GM21723 (cell line): Measurements from ENCODE around the gene GNAL.

ENCODE experiments used
- ATAC-seq: cut with Tn5 transposase; IDR thresholded peaks from one replicate; pipeline ENCODE4 v1.9.1; 2021; ENCODE audit warnings: mild to moderate bottlenecking, moderate library complexity; ENCODE audit not compliant: unreplicated experiment

Gene GNAL

GRCh38 chr18:11719621-11720020, 30.6 kb downstream of the GNAL start:
- no peak for ATAC-seq

GRCh38 chr18:11721720-11722119, 32.7 kb downstream of the GNAL start:
- ATAC-seq: no peak

GRCh38 chr18:11724781-11725180, 35.7 kb downstream of the GNAL start:
- no peak for ATAC-seq

GRCh38 chr18:11726556-11726955, 37.5 kb downstream of the GNAL start:
- no peak for ATAC-seq

GRCh38 chr18:11728249-11728648, 39.2 kb downstream of the GNAL start:
- no peak for ATAC-seq

- no peak for ATAC-seq
Observed at GRCh38 chr18:11729556-11729955, 40.5 kb downstream of the GNAL start.

- peak; percentile 71 for ATAC-seq
Observed at GRCh38 chr18:11733031-11733430, 44.0 kb downstream of the GNAL start.

GRCh38 chr18:11736656-11737055, 47.6 kb downstream of the GNAL start:
- ATAC-seq: no peak

- ATAC-seq: no peak
Observed at GRCh38 chr18:11739893-11740292, 50.8 kb downstream of the GNAL start.

GRCh38 chr18:11740461-11740860, 51.4 kb downstream of the GNAL start:
- no peak for ATAC-seq

- ATAC-seq: no peak
Observed at GRCh38 chr18:11741505-11742145, 52.6 kb downstream of the GNAL start.

- ATAC-seq: no peak
Observed at GRCh38 chr18:11745521-11745920, 56.5 kb downstream of the GNAL start.

- ATAC-seq: no peak
Observed at GRCh38 chr18:11747286-11747685, 58.2 kb downstream of the GNAL start.

GRCh38 chr18:11747731-11748130, 58.7 kb downstream of the GNAL start:
- ATAC-seq: no peak

GRCh38 chr18:11749305-11749704, 60.2 kb downstream of the GNAL start:
- ATAC-seq: no peak

GRCh38 chr18:11750171-11750570, 61.1 kb downstream of the GNAL start:
- no peak for ATAC-seq

- no peak for ATAC-seq
Observed at GRCh38 chr18:11750581-11751310, 61.7 kb downstream of the GNAL start.

- no peak for ATAC-seq
Observed at GRCh38 chr18:11751341-11752115, 62.5 kb downstream of the GNAL start.

GRCh38 chr18:11752116-11752911, 63.2 kb downstream of the GNAL start:
- ATAC-seq: peak; percentile 52

- ATAC-seq: no peak
Observed at GRCh38 chr18:11754979-11755378, 65.9 kb downstream of the GNAL start.

- no peak for ATAC-seq
Observed at GRCh38 chr18:11757084-11757590, 68.1 kb downstream of the GNAL start.
